ENCODE data around the gene DUSP9. TPM values are rescaled to one million over a fixed set of nuclear protein-coding genes. Genes with fewer than 3 reads are reported as not detected.

Gene DUSP9
- total and polyA plus RNA-seq, 2 experiments from 2014 or later = 75.5 to 86.2 TPM

- Histone ChIP-seq H3K79me2 (no peaks in the 10 kb centered on the region), H3K9me2 (replicated peaks; ENCODE audit: insufficient read depth) (no peaks in the 10 kb centered on the region), H3K4me1 (ENCODE audit: insufficient read depth) (no peaks in the 10 kb centered on the region), H3K27me3 (peaks cover 4% of the 10 kb centered on the region), H3K4me3 (no peak overlapping the region), H3K9me3 (ENCODE audit: low read depth) (no peaks in the 10 kb centered on the region), H2AFZ (no peak overlapping the region), H3K36me3 (replicated peaks; ENCODE audit: insufficient read depth, low read depth) (no peaks in the 10 kb centered on the region), H3K4me2 (no peak overlapping the region), H3K27ac (no peak overlapping the region), H4K20me1 (ENCODE audit: insufficient read depth, poor library complexity, severe bottlenecking) (no peaks in the 10 kb centered on the region)
- peak; percentile 57 for TF ChIP-seq CTCF (IDR thresholded peaks at IDR 0.05; ENCODE audit: poor library complexity)
- no peak for TF ChIP-seq EZH2phosphoT487 (IDR thresholded peaks at IDR 0.05; ENCODE audit: low read depth, severe bottlenecking, unreplicated experiment)
- no peak for DNase-seq (ENCODE audit: low spot score)
- WGBS (ENCODE audit: low lambda C conversion rate, missing lambda C conversion rate) = 71% methylated on average over 16 of the region's 17 CpGs
Observed at GRCh38 chrX:153669174-153669890, 22.3 kb downstream of the DUSP9 start.

GRCh38 chrX:153669901-153670731, 23.1 kb downstream of the DUSP9 start:
- H4K20me1 ChIP-seq (ENCODE audit: insufficient read depth, poor library complexity, severe bottlenecking) = no peaks in the 10 kb centered on the region
- H3K79me2 ChIP-seq = no peaks in the 10 kb centered on the region
- H3K27me3 ChIP-seq = peaks cover 4% of the 10 kb centered on the region
- H2AFZ ChIP-seq = no peak overlapping the region
- TF ChIP-seq CTCF (IDR thresholded peaks at IDR 0.05; ENCODE audit: poor library complexity) = no peak
- TF ChIP-seq EZH2 (IDR thresholded peaks at IDR 0.05; ENCODE audit: borderline replicate concordance) = no peak
- TF ChIP-seq EZH2phosphoT487 (IDR thresholded peaks at IDR 0.05; ENCODE audit: low read depth, severe bottlenecking, unreplicated experiment) = no peak
- H3K9me2 ChIP-seq (replicated peaks; ENCODE audit: insufficient read depth) = no peaks in the 10 kb centered on the region
- no peaks in the 10 kb centered on the region for H3K4me1 ChIP-seq (ENCODE audit: insufficient read depth)
- no peak overlapping the region for H3K27ac ChIP-seq
- H3K9me3 ChIP-seq (ENCODE audit: low read depth) = no peaks in the 10 kb centered on the region
- no peaks in the 10 kb centered on the region for H3K36me3 ChIP-seq (replicated peaks; ENCODE audit: insufficient read depth, low read depth)
- no peak overlapping the region for H3K4me2 ChIP-seq
- peak; percentile 2 for DNase-seq (ENCODE audit: low spot score)
- WGBS (ENCODE audit: low lambda C conversion rate, missing lambda C conversion rate) = 88% methylated on average over 14 of the region's 23 CpGs
- H3K4me3 ChIP-seq = no peak overlapping the region

GRCh38 chrX:153670748-153671588, 24.0 kb downstream of the DUSP9 start:
- Histone ChIP-seq H3K4me1 (ENCODE audit: insufficient read depth) (no peaks in the 10 kb centered on the region), H3K9me2 (replicated peaks; ENCODE audit: insufficient read depth) (no peaks in the 10 kb centered on the region), H3K79me2 (no peaks in the 10 kb centered on the region), H3K27me3 (peaks cover 4% of the 10 kb centered on the region), H4K20me1 (ENCODE audit: insufficient read depth, poor library complexity, severe bottlenecking) (no peaks in the 10 kb centered on the region), H3K9me3 (ENCODE audit: low read depth) (no peaks in the 10 kb centered on the region), H3K27ac (no peak overlapping the region), H3K36me3 (replicated peaks; ENCODE audit: insufficient read depth, low read depth) (no peaks in the 10 kb centered on the region), H3K4me3 (no peak overlapping the region), H3K4me2 (no peak overlapping the region), H2AFZ (no peak overlapping the region)
- 90% methylated on average over 22 of the region's 23 CpGs for WGBS (ENCODE audit: low lambda C conversion rate, missing lambda C conversion rate)
- TF ChIP-seq EZH2phosphoT487 (IDR thresholded peaks at IDR 0.05; ENCODE audit: low read depth, severe bottlenecking, unreplicated experiment) (no peak), CTCF (IDR thresholded peaks at IDR 0.05; ENCODE audit: poor library complexity) (no peak), EZH2 (IDR thresholded peaks at IDR 0.05; ENCODE audit: borderline replicate concordance) (no peak)
- no peak for DNase-seq (ENCODE audit: low spot score)
